Adipose tissue (tissue), 3 donors: ENCODE results near the gene WNT8A. TPM values are rescaled to one million over a fixed set of nuclear protein-coding genes. Genes with fewer than 3 reads are reported as not detected.

ENCODE experiments used
- H3K27ac ChIP-seq: one replicate; pipeline ENCODE4 v1.5.1; 2013; ENCODE audit warnings: low read depth, low read length
- WGBS, 3 donors: extraction: QIAGEN DNeasy Blood & Tissue Kit; methylation state at CpG; one replicate each; pipeline ENCODE4 v1.1.7; 2013; 5-methylcytosine and 5-hydroxymethylcytosine counted together
- polyA plus RNA-seq, 3 donors: library from polyadenylated mRNA; stranded (reverse); fragments of 200-250 nt; gene quantifications; one replicate each; pipeline ENCODE4 v1.2.3, GENCODE V29; 2013
- donor health status: healthy with polysubstance abuse.
- donor health status: Bipolar disorder and iron deficiency.
- donor health status: healthy.

WNT8A gene
- polyA plus RNA-seq, 3 donors: not detected

DNA sequence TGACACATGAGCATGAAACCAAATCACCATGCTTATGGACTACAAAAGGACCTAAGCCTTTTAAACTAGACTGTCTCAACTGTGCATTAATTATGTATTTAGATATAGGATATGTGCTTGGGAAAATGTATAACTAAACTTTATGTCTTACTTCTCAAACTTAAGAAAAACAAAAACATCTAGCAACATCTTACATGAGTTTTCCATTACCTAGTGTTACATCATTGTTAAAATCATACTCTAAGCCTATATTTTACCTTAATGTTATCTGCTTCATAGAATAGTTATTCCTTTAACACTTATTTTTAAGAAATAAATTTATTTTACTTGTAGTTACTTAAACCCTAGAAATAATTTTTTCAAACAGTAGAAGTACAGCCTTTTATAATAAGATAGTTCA lies 31.4 kb downstream of the WNT8A start:
- no peak overlapping the region for H3K27ac ChIP-seq

- H3K27ac ChIP-seq: no peak overlapping the region
- whole genome bisulfite sequencing, 3 donors: 40 to 59% (median 43%) methylated on average over 5 of the region's 5 CpGs
Measured at GRCh38 chr5:138128334-138128733, 44.5 kb downstream of the WNT8A start.

DNA sequence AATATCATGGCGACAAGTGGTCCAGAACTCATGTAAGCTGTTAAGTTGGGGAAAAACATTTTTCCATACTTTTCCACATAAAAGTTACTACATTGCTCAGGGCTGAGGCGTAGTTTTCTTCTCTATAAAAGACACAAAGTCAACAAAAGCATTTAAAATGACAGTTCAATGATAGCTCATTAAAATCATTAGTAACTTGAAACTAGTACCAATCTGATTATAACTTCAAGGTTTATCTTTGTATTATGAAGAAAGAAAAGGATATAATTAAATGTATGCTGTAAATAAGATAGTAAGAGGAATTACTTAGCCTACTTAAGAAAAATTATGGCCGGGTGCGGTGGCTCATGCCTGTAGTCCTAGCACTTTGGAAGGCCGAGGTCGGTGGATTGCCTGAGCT lies 45.5 kb downstream of the WNT8A start:
- WGBS, 3 donors: 92 to 95% (median 94%) methylated on average over 6 of the region's 6 CpGs
- no peak overlapping the region for H3K27ac ChIP-seq

- no peak overlapping the region for H3K27ac ChIP-seq
- 91 to 93% (median 92%) methylated on average over 7 of the region's 7 CpGs for WGBS, 3 donors
Measured at GRCh38 chr5:138132543-138132942, 48.7 kb downstream of the WNT8A start.

- WGBS, 3 donors: 3 to 8% (median 7%) methylated on average over 22 to 31 of the region's 31 CpGs
- H3K27ac ChIP-seq: no peak within 1 kb of the TSS
Measured at GRCh38 chr5:138138949-138139780, 55.3 kb downstream of the WNT8A start, which contains the start of gene NME5. Gene NME5, minus strand, starts transcription at chr5:138139428. Its CDS starts 648 bp downstream, at chr5:138138780.

DNA sequence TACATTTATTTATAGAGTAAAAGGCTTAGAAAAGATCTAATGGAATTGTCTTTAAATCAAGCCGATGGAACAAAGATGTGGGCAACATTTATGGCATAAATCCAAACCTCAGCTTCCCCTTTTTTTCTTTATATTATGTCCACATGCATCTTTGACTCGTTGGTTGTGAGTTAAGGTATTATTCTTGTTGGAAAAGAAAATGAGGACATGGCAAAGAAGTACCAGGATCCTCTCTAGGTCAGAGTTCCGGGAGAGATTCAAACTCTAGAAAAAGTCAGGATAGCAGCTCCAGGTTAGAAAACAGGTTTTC lies 55.9 kb downstream of the WNT8A start:
- WGBS, 3 donors: 50 to 56% (median 52%) methylated on average over 3 of the region's 3 CpGs
- no peak overlapping the region for H3K27ac ChIP-seq

- WGBS, 3 donors: 64 to 71% (median 65%) methylated on average over 4 of the region's 4 CpGs
- no peak overlapping the region for H3K27ac ChIP-seq
Measured at GRCh38 chr5:138140268-138140667, 56.4 kb downstream of the WNT8A start.

Other genes with a start within 250 kb of the WNT8A start
- gene MYOT, start 216.2 kb upstream of the WNT8A start, polyA plus RNA-seq: under 1 TPM; 0.45 to 0.98 (median 0.55) TPM
- gene PKD2L2, start 194.6 kb upstream of the WNT8A start, polyA plus RNA-seq: under 1 TPM in 1 of 3 donors, not detected in 2; 0.06 TPM
- gene FAM13B, start 51.0 kb upstream of the WNT8A start, polyA plus RNA-seq: 10 to 100 TPM in 1 of 3 donors, 1 to 10 TPM in 2; 4.3 to 15.5 (median 9.7) TPM
- 1 to 10 TPM; 1.2 to 3.0 (median 2.0) TPM for gene NME5, start 55.4 kb downstream of the WNT8A start, polyA plus RNA-seq
- gene BRD8, start 94.6 kb downstream of the WNT8A start, polyA plus RNA-seq: 10 to 100 TPM; 17.8 to 27.7 (median 21.8) TPM
- gene KIF20A, start 95.1 kb downstream of the WNT8A start, polyA plus RNA-seq: under 1 TPM; 0.11 to 0.18 (median 0.16) TPM
- 10 to 100 TPM in 2 of 3 donors, 1 to 10 TPM in 1; 6.0 to 12.4 (median 12.3) TPM for gene CDC23, start 129.3 kb downstream of the WNT8A start, polyA plus RNA-seq
- gene GFRA3, start 190.6 kb downstream of the WNT8A start, polyA plus RNA-seq: under 1 TPM; 0.28 to 0.90 (median 0.56) TPM
- 1 to 10 TPM in 1 of 3 donors, under 1 TPM in 2; 0.03 to 1.2 (median 0.07) TPM for gene CDC25C, start 247.8 kb downstream of the WNT8A start, polyA plus RNA-seq